GM18873 (cell line): Measurements from ENCODE around the gene CPN2.

ENCODE experiments used
- ATAC-seq: cut with Tn5 transposase; IDR thresholded peaks from one replicate; pipeline ENCODE4 v1.9.1; 2021; ENCODE audit warnings: mild to moderate bottlenecking, moderate library complexity, moderate number of reproducible peaks; ENCODE audit not compliant: unreplicated experiment, low FRiP score

Gene CPN2

DNA sequence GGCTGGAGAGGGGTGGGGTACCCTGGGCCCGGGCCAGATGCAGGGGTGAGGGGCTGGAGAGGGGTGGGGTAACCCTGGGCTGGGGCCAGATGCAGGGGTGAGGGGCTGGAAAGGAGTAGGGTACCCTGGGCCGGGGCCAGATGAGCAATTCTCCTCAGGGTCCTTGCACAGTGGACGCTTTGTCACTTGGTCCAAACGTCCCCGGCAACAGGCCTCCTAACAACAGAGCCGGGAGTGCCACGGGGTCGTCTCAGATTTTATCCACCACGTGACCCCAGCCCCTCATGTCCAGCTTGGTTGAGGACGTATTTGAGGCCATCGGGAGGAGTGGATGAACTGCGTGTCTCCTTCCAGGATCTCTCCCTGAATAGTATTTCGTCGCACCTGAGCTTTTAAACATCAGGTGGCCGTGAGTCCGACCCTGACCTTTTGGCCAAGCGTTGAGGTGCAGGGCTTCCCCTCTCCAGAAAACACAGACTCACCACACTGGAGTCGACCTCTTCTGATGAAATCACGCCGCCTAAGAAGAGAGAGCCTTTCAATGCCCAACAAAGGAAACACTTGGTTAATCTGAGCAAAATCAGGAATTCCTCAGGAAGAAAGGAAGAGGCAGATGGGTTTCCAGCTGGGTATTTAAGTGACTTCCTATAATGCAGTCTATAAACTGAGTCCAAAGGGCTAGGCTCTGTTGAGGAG lies 31.2 kb upstream of the CPN2 start:
- ATAC-seq: no peak

DNA sequence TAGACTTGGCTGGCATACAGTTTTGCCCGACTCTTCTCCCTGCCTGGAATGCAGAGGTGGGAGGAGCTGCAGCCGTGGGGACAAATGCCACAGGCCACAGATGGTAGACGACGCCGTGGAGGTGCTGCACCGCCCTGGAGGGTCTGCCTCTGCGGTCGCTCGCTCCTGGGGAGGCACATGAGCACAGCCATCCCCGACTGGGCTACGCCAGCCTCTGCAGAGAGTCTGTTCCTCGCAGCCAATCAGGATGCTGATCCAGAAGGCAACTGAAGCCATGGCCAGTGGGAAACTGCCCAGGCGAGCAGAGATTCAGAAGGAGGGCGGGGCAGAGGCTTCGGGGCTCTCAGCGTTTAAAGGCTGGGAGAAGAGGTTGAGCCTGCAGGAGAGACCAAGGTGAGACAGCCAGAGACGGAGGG lies 30.3 kb upstream of the CPN2 start:
- no peak for ATAC-seq

DNA sequence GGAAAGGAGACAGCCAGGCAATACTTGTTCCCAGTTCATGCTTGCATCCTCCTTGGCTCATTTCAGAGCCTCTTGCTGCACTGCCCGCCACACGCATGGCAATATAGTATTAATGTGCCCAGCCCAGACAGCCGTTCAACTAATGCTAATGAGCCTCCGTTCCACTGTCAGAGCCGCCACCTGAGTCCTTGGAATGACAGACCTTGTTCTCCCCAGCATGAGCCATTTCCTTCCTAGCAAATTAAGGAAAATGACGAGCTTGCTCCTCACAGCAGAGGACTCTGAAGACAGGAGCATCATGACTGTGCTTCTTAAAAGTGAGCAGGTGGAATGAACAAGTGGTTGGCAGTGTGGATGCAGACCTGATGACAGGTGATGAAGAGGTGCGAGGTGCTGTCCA lies 29.2 kb upstream of the CPN2 start:
- ATAC-seq: no peak

DNA sequence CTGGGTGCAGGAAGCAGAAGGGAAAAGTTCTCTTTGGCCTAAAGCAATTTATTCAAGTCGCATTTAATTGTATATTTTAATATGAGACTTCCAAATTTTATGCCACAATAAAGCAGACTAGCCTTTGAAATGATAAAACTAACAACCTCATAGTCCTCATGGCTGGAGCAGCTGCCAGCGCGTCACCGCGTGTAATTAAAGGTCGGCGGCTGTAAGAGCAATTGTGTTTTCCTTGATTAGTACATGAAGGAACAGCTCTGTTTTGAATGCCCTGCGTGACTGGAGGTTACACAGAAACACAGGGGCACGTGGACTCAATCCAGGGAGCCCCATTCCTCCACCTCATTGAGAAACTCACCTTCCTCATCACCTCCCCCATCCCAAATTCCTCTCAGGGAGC lies 28.5 kb upstream of the CPN2 start:
- no peak for ATAC-seq

DNA sequence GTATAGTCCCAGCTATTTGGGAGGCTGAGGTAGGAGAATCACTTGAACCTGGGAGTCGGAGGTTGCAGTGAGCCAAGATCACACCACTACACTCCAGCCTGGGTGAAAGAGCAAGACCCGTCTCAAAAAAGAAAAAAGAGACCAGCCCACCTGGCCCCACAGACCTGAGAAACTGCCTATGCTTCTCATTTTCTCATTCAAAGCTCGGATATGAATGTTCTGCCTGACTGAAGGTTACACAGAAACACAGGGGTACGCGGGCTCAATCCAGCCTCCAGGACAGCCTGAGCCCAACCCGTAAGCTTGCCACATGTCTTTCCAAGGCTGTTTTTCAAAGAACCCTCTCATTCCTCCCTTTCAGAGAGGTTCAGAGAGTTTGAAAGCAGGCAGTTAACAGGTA lies 28.1 kb upstream of the CPN2 start:
- no peak for ATAC-seq

DNA sequence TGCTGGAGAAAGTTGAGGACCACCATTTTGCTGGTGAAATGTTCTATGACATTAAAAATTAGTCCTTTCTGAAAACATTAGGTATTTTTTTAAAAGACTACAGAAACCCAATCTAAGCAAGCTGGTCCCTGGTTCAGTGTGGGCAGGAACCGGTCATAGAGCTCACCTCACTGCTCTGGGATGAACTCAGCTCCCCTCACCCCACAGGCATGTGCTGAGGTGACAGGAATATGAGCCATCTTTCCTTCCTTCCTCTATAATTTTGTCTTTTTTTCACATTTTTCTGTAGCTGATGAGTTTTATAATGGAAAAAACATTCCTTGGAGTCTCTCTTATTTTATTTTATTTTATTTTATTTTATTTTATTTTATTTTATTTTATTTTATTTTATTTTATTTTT lies 26.6 kb upstream of the CPN2 start:
- ATAC-seq: no peak

DNA sequence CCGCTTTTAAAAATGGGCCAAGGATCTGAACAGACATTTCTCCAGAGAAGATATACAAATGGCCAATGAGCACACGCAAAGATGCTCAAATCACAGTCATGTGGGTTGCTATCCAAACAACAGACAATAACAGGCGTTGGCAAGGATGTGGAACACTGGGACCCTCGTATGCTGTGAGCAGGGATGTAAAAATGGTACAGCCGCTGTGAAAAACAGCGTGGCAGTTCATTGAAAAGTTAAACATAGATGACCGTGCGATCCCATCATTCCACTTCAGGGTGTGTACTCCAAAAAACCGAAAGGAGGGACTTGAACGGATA lies 25.1 kb upstream of the CPN2 start:
- ATAC-seq: no peak

DNA sequence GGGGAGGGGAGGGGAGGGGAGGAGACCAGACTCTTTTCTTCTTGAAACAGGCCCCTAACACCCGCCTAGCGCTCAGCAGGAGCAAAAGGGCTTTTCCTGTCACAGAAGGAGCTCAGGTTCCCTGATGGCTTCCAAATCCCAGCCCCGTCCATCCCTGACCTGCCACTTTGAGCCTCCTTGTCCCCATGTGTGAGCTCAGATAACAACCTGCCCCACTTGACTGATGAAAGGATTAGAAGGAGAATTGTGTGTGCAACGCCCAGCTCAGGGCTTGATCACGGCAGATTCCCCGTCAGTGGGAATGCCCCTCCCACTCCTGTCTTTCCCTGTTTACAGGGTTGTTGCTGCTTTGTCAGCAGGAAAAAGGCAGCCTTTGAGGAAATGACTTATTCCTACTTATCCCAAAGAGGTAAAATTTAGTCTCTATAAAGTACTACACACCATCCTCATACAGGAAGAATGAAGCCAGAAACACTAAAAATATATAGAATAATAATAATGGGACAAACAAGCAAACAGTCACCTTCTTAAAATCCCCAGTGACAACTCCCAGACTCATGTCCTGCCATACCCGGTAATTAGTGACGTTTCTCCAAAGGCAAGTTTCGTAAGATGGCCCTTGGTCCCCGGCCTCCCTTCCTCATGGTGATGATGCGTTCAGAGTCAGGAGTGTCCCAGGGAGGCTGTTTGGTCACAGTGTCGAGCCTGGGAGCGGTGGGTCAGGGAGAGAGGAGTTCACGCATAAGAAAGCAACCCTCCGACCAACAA lies 24.5 kb upstream of the CPN2 start:
- no peak for ATAC-seq

DNA sequence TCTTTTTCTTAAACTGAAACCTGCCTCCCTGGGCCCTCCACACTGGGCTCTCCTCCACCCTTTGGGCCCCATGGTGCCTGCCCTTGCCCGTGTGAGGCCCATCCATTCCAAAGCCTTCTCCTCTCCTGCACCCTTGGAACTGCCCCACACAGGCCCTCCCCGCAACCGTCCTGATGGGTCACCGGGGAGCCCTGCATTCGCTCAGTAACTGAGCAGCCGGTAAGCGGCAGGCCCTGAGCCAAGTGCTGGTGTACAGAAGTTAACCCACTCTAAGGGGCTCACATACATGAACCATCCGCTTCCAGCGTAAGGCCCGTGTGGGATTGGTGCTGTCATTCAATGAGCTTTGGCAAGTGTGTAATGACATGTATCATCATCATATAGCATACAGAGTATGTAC lies 23.8 kb upstream of the CPN2 start:
- ATAC-seq: no peak

DNA sequence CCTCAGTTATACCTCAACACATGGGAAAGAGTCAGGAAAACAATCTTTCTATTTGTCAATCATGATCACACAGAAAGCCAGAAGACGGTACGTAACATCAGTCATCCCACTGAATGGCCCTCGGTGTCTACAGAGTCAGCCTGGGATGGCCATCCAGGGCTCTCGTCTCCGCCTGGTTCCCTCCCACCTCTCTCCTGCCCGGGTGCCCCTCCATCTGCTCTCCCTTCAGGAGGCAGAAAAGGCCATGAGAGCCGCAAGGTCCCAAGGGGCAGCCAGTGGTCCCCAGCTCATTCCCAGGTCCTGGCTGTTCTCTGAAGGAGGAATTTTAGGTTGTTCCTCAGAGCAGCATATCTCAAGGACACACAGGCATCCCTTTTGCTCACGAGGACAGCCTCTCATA lies 22.8 kb upstream of the CPN2 start:
- ATAC-seq: no peak

DNA sequence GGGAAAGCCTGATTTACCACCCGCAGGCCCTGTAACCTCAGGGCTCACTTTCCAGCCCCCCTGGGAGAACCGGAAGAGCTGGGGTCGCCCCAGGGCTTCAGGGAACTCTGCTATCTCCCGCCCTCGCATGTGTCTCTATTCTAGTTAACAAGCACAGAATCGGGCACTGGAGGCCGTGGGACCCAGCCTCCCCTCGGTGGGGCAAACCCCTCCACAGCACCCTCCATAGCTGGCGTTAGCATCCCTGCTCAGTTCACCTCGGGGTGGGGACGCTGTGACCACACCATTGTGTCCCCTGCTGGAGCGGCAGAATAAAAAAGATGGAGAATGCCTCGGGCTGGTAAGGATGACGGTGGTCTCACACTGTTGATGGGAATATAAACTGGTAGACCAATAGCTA lies 21.9 kb upstream of the CPN2 start:
- ATAC-seq: no peak

DNA sequence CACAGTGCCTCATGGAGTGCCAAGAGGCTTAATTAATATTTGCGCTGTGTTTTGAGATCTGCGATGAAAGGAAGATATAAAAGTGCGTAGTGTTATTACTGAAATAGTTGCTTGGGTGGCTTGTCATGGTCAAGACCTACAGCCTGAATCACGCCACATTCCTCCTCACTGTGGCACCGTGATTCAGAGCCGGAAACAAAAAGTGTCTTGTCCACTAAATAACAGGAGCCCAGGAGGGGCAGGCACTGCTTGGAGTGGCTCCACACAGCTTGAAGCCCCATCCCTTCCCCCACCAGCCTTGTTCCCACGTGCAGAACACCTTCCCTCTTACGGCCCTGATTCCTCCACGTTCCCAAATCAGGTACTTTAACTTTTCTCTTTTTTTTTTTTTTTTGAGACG lies 19.6 kb upstream of the CPN2 start:
- no peak for ATAC-seq

DNA sequence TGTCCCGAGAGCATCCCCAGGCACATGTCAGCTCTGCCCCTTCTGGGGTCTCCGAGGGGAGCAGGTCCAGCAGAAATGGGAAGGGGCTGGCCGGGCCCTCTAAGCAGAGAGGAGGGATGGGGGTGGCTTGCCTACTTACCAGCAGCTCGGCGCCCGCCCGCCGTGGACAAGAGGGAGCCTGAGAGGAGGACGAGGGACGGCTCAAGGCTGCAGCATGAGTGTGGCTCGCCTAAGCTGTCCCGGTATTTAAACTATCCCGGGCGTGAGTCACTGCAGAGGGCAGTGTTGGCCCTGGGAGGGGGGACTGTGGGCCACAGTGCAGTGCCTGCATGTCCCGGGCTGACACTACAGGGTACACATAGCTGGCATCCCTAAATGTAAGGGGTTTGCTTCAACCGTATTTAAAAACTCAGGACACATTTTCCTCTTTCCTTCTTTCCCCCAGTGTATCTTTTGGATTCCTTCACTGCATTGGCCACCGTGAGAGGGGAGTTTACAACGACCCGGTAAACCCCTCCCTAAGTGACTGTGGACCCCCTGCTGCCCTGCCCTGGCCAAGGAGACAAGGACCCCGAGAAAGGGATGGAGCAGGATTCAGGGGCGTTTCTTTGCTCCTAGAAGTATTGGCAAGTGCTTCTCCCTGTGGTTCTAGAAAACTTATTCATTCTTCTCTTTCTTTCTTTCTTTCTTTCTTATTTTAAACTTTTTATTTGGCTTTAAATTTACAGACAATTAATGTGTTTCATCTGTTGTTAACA lies 18.6 kb upstream of the CPN2 start, which contains the start of gene LRRC15:
LRRC15 (minus strand) TSS at position 222 of the 758 bp plus-strand sequence. CDS start 8,700 bp downstream, outside the sequence.
- no peak for ATAC-seq

DNA sequence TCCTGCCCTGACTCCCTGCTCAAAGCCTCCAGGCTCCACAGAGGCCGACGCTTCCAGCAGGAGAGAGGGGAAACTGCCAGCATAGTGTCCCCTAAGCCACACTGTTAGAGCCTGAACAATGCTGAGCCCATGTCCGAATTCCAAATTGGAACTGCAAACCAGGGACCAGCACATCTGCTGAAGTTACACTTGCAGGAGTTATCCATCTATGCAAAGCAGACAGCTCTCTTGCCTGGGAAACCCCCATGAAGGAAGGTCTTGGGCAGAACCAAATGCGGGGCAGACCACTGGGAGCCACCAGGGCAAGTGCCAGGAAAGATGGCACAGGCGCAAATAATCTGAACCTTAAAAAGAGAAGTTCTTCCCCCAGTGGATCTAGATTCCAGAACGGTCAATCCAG lies 17.8 kb upstream of the CPN2 start:
- no peak for ATAC-seq

DNA sequence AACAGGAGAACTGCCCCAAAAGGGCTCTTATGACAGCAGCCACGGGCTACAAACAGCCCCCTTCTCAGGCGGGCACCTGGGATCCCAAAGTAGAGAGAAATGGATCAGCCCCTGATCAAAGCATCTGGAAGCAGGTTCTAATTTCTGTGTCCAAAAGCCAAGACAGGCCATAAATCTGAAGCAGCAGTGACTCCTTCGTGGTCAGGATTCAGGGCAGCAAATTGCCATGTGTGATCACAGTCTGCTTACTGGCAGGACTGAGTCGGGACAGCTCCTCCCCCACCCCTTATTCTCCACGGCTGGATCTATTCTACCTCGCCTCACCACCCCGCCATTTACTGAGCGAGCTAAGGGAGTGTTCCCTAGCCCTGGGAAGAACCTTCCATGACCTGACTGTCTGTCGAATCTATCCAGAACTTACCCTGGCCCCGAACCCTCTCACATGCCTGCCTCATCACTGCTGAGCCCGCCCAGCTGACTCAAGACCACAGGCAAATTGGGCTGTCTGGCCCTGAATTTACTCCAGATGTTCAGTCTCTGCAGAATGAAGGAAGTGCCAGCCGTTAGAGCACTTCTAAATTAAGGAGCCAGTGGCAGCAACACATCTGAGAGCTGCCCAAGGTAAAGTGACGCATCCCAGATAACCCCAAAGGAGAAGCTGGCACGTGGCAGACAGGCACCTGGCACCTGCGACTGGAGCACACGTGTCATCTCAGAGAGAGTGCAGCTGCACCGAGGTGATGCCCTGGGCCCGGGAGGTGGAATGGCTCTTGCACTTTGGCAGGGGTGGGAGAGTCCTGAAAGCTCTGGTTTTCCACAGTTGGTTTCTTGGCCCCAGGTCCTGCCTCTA lies 17.1 kb upstream of the CPN2 start:
- ATAC-seq: no peak

DNA sequence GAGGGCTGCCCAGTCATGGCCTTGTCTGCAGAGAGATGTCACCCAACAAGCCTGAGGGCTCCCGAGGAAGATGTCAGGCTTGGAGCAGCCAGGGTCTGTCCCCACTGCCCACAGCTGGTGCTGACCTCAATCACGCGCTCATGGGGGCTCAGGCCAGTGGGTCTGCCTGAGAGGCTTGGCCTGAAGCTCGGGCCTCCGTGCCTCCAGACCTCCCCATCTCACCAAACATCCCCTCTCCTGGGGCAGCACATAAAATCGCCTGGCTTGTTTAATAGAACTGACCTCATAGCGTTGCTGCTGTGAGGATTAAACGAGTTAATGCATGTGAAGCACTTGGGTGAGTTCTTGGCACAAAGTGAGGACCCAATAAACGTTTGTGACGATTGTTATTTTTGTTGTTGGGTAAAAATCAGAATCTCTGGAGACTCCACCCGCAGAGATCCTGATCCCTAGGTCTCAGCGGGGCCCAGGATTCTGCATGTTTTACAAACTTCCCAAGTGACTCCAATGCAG lies 14.9 kb upstream of the CPN2 start:
- ATAC-seq: no peak

DNA sequence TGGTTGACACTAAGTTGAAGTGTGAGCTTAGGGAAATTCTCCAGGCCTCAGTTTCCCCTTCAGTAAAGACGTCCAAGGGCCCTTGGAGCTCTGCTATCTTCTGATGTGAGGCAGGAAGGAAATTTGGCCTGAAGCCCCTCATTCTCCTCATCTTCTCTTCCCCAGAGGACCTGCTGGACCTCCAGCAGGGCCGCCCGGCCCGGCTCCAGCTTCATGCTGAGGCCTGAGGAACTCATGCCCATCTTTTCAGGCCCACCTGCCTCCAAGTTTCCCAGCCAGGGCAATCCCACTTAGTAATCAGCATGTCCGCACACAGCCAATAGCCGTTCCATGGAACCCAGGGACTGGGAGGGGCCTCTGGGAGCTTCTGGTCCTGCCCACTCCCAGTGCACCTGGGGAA lies 14.4 kb upstream of the CPN2 start:
- ATAC-seq: no peak

DNA sequence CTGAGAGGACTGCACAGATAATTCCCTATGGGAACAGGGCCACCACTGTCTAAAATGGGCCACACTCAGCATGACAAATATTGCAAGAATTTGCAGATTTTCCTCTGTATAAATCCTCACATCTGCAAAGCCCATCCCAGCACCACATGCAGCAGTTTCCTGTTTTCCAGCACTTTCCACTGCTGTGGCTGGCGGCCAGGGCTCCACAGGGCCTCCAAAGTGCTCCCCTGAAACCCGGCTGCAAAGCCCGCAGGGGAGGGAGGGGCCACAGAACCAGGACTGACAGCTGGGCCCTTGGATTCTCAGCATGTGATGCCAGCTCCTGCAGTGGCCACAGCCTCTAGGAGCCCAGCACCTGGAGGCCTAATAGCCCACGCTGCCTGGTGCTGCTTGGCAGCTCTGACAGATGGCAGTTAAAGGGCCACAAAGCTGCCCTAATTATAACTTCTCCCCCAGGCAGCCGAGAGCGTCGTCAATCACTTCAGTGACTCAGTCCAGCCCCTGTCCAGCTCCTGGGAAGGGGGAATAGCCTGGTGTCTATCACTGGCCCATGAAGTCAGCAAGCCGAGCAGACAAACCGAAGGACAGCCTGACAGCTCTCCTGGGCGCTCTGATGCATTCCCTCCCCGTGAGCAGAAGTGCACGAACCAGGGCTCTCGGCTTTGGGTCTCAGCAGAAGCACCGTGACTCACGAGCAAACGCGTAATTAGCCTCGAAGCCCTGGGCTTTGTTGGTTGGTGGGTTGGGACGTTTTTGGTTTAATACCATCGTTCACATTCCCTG lies 13.7 kb upstream of the CPN2 start:
- ATAC-seq: no peak

DNA sequence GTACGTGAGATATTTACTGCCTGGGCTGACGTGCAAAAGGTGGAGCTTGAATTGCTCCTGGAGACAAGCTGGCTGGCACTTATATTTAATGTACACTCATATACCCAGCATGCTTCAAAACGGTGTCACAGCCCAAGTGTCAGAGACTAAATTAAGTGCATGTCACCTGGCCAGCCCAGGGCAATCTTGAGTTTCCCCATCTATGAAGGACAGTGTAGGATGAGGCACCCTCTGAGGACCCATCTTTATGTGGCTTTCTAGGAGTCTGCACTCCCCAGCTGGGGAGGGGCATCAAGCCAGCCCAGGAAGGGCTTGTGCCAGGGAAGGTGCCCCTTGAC lies 13.2 kb upstream of the CPN2 start:
- ATAC-seq: no peak

DNA sequence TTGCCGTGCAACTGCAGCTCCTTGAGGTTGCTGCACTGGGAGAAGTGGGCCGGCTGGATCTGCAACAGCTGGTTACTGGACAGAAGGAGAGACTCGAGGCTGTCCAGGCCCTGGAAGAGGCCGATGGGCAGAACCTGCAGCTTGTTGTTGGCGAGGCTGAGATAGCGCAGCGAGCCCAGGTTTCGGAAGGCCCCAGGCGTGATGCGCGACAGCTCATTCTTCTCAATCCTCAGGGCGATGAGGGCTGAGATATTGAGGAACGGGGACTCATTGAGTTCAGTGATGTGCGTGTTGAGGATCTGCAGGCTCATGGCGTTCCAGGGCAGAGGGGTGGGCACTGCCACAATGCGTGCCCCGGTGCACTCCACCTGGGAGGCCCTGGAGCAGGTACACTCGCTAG lies 9.4 kb upstream of the CPN2 start:
- ATAC-seq: no peak
